SK-N-MC (cell line): ENCODE data around the gene HARS2.
"Not testable (repeated sequence)": the region's sequence is repeated elsewhere in the genome, so short reads cannot be mapped to it uniquely, and the experiment has no call there.

ENCODE experiments used
- EZH2 ChIP-seq: fragments of 200-600 bp; sonication (generic); IDR thresholded peaks from one replicate; pipeline ENCODE4 v1.6.1; 2017; ENCODE audit warnings: antibody characterized with exemption
- POLR2AphosphoS5 ChIP-seq: IDR thresholded peaks from 2 replicates; pipeline ENCODE4 v1.6.1; 2012; ENCODE audit warnings: mild to moderate bottlenecking, low read depth, low read length, borderline replicate concordance

- TF ChIP-seq POLR2AphosphoS5, EZH2: not testable (repeated sequence)
Observed at GRCh38 chr5:140671035-140671434, 20.2 kb upstream of the HARS2 start.
